Tibial nerve (tissue), 4 donors: Measurements from ENCODE around the gene NANOS3.

Experiments used
- CTCF ChIP-seq, 5 experiments: fragments of 200-600 bp in 3 of 5; fragments of 450-650 bp in 2 of 5; sonication (generic) in 3 of 5; IDR thresholded peaks; one replicate each; pipeline ENCODE4 v1.5.1; 2016 to 2019; ENCODE audit warnings: antibody characterized with exemption in 5 of 5, mild to moderate bottlenecking in 3 of 5, moderate library complexity in 2 of 5
- EP300 ChIP-seq, 2 donors: sonication (generic); formaldehyde crosslinking; IDR thresholded peaks; one replicate each; pipeline ENCODE4 v1.6.1; 2017; ENCODE audit warnings: antibody characterized with exemption in 2 of 2, mild to moderate bottlenecking in 1 of 2
- POLR2A ChIP-seq, 2 donors: fragments of 450-650 bp; IDR thresholded peaks; one replicate each; pipeline ENCODE4 v1.6.1; 2017; ENCODE audit warnings: antibody characterized with exemption in 2 of 2, mild to moderate bottlenecking in 2 of 2, moderate library complexity in 2 of 2

- TF ChIP-seq CTCF (IDR thresholded peaks at IDR 0.05) = no peak
- TF ChIP-seq POLR2A (IDR thresholded peaks at IDR 0.05) = no peak
- peak; percentile 81 for TF ChIP-seq EP300 (IDR thresholded peaks at IDR 0.05)
These were observed 30.2 kb upstream of the NANOS3 start for GRCh38 chr19:13846557-13847406.
